ENCODE measurements around the gene PUDP. TPM values are rescaled to one million over a fixed set of nuclear protein-coding genes. Genes with fewer than 3 reads are reported as not detected.
"Not testable (repeated sequence)": the region's sequence is repeated elsewhere in the genome, so short reads cannot be mapped to it uniquely, and the experiment has no call there.

Gene PUDP
- total RNA-seq, 1 donor from 2014 or later = 13.3 TPM

DNA sequence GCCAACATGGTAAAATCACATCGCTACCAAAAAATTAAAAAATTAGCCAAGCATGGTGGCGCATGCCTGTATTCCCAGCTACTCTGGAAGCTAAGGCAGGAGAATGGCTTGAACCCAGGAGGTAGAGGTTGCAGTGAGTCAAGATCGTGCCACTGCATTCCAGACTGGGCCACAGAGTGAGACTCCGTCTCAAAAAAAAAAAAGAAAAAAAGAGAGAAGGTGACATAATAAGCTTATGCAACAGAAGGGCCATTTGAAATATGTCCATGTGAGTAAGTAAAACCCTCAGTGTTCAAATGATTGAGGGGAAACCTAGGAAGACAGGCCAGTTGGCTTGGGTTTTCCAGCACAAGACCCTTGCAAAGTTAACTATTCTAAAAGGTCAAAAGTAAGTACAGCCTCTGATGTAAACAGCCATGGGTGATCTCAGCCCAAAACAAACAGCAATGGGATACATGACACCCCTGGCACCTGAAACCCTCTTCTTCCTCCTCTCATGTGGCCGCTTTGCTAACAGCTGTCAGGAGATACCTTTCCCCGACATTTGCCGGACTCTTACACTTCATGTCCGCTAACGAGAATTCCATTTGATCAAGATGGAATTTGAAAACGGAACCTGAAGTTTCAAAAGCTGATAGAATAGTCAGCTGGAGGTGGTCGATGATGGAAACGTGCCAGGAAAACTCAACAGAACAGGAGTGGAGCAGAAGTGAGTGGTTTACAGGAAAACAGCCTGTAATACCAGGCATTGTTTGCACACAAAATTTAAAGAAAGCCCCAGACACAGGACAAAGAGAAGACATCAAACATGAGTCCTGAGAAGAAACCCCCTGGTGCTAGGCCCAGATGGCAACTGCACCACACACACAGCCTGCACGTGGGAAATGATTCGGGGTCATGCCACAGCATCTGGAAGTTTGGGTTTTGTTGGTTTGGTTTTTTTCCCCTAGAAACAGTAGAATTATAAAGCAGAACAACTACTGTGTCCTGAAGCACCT lies 93.4 kb downstream of the PUDP start:
- TF ChIP-seq, protein P1, sequence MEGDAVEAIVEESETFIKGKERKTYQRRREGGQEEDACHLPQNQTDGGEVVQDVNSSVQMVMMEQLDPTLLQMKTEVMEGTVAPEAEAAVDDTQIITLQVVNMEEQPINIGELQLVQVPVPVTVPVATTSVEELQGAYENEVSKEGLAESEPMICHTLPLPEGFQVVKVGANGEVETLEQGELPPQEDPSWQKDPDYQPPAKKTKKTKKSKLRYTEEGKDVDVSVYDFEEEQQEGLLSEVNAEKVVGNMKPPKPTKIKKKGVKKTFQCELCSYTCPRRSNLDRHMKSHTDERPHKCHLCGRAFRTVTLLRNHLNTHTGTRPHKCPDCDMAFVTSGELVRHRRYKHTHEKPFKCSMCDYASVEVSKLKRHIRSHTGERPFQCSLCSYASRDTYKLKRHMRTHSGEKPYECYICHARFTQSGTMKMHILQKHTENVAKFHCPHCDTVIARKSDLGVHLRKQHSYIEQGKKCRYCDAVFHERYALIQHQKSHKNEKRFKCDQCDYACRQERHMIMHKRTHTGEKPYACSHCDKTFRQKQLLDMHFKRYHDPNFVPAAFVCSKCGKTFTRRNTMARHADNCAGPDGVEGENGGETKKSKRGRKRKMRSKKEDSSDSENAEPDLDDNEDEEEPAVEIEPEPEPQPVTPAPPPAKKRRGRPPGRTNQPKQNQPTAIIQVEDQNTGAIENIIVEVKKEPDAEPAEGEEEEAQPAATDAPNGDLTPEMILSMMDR (conservative IDR thresholded peaks at IDR 0.05; ENCODE audit: low read depth, low read length) = no peak
- no peak overlapping the region for H3K4me3 ChIP-seq (ENCODE audit: low read depth, low read length)
- no peak for DNase-seq (ENCODE audit: low read depth)

- no peak overlapping the region for H3K4me3 ChIP-seq (ENCODE audit: low read depth, low read length)
- TF ChIP-seq, protein P1 (conservative IDR thresholded peaks at IDR 0.05; ENCODE audit: low read depth, low read length) = no peak
- no peak for DNase-seq (ENCODE audit: low read depth)
Measured at GRCh38 chrX:7052541-7052940, 95.4 kb downstream of the PUDP start.

DNA sequence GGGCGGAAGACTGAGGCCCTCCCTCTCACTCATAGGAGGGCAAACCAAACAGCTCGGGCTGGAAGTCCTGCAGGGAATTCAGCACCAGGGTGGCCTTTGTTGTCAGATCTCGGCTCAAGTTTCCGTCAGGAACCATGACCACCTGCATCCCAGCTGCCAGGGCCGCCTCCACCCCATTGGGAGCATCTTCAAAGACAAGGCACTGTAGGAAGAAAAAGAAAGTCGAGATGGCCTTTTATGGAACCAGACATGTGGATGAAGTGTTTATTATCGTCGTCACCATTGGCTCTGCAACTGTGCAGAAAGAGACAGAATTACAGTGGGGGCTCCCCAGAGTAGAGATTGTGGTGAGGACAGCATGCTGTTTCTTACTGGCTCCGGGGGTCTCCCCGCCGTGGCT lies 97.7 kb downstream of the PUDP start:
- TF ChIP-seq, protein P1 (conservative IDR thresholded peaks at IDR 0.05; ENCODE audit: low read depth, low read length) = no peak
- no peak for DNase-seq (ENCODE audit: low read depth)
- no peak overlapping the region for H3K4me3 ChIP-seq (ENCODE audit: low read depth, low read length)

DNA sequence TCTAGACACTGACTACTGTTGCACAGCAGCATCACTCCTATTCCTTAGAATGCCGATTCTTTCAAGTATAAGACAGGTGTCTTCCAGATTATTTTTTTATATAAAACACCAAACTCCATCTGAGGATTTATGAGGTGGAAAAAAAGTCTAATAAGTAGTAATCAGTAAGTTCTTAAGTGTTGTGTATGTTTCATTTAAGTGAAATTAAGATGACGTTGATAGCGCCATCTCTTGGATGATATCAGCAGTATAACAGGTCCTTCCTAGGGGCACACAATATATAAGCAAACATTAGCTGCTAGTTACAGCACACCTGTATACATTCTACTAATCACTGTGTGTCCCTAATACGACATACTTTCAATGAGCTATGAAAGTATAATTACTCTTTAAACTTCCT lies 100.0 kb downstream of the PUDP start:
- TF ChIP-seq, protein P1 (conservative IDR thresholded peaks at IDR 0.05; ENCODE audit: low read depth, low read length) = peak; percentile 27
- no peak for DNase-seq (ENCODE audit: low read depth)
- H3K4me3 ChIP-seq (ENCODE audit: low read depth, low read length) = no peak overlapping the region

DNA sequence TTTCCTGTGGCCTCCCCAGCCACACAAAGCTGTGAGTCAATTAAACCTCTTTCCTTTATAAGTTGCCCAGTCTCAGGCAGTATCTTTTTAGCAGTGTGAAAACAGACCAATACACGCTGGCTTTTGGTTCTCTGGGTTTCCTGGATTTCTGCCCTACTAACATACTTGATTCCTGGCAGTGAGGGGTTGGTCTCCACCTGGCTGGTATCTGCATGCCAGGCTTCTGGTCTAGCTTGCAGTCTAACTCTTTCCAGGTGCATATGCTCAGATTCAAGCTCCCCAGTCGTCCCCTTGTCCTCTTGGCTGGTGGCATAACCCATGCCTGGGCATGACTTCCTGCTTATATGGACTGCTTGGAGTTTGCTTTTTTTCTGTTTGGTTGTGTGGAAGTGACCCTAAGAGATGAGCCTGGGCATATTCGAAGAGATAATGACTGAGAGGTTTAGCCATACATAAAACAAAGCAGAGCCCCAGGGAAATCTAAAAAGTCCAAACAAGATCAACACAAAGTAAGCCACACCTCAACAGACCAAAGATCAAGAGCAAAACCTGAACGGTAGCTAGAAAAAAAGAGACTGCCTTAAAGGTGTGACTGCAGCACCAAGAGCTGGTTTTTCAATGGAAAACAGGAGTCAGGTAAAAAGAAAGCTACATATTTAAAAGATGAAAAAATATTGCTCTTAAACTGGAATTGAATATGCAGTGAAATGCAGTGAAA lies 102.6 kb downstream of the PUDP start:
- H3K4me3 ChIP-seq (ENCODE audit: low read depth, low read length) = no peak overlapping the region
- DNase-seq (ENCODE audit: low read depth) = no peak
- TF ChIP-seq, protein P1 (conservative IDR thresholded peaks at IDR 0.05; ENCODE audit: low read depth, low read length) = no peak

DNA sequence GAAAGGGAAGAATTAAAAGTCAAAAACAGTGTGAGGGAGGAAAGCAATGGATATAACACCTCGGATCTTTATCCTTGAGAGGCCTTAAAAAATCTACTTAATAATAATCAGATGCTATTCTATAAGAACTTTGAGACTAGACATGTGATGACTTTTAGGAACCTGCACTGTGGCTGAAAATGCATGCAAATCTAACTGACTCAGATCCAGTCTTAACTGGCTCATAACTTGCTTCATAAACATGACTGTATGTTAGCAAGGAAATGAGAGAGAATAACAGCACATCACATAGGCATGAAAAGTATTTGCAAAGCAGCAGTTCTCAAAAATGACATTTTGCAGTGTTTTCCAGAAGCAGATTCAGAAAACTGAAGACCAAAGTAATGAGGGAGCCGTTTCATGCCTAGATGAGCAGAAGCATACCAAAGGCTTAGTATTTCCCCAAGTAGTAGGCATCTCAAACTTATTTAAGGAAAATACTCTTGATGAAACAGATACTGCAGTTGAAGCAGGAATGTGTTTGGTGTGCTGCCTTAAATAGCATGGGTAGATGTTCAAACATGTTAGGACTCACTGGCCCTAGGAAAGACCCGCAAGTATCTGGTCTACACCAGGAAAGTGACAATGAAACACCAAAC lies 104.0 kb downstream of the PUDP start:
- H3K4me3 ChIP-seq (ENCODE audit: low read depth, low read length); DNase-seq (ENCODE audit: low read depth): not testable (repeated sequence)

DNA sequence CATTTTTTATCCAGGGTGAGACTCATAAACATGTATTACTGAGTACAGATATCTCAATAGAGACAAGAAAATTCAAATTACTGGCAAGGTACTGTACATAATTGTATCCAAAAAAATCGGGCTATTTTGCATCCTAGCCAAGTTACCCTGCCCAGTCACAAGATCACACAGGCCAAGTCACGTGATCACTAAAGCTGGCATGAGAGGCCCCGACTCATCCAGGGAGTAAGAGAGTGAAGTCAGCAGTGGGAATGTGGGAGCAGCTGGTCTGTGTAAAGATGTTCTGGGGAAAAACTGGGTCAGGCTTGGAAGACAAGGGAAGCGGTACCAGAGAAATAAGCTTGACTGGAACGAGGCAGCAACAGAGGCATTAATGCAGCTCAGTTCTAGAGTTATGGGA lies 119.7 kb downstream of the PUDP start:
- DNase-seq (ENCODE audit: low read depth) = no peak
- H3K4me3 ChIP-seq (ENCODE audit: low read depth, low read length) = no peak overlapping the region
- TF ChIP-seq, protein P1 (conservative IDR thresholded peaks at IDR 0.05; ENCODE audit: low read depth, low read length) = no peak

All from epithelial cell of proximal tubule (primary cell).